HUES64 (cell line): ENCODE data around the gene MEGF11.

Experiments used
- H3K27ac ChIP-seq: 2 replicates; pipeline ENCODE4 v1.7.0; 2013; ENCODE audit warnings: low read depth, low read length, inconsistent platforms
- H3K27me3 ChIP-seq: 2 replicates; pipeline ENCODE4 v1.6.1; 2013; ENCODE audit warnings: mild to moderate bottlenecking, low read length; ENCODE audit not compliant: insufficient read depth
- H3K36me3 ChIP-seq: 2 replicates; pipeline ENCODE4 v1.6.1; 2013; ENCODE audit warnings: mild to moderate bottlenecking, low read length; ENCODE audit not compliant: insufficient read depth
- H3K4me1 ChIP-seq: 2 replicates; pipeline ENCODE4 v1.6.1; 2013; ENCODE audit warnings: mild to moderate bottlenecking, low read length, moderate library complexity; ENCODE audit not compliant: insufficient read depth
- H3K4me3 ChIP-seq: 2 replicates; pipeline ENCODE4 v1.5.1; 2013; ENCODE audit warnings: mild to moderate bottlenecking, low read length, moderate library complexity
- H3K9ac ChIP-seq: 2 replicates; pipeline ENCODE4 v1.6.1; 2013; ENCODE audit warnings: mild to moderate bottlenecking, low read depth, low read length
- H3K9me3 ChIP-seq: 2 replicates; pipeline ENCODE4 v1.6.1; 2013; ENCODE audit warnings: low read depth, low read length; ENCODE audit not compliant: insufficient read depth
- WGBS: fragments of 150-250, 120-280 bp; methylation state at CpG from one replicate; pipeline ENCODE4 v1.1.7; 2013; ENCODE audit warnings: missing lambda C conversion rate; 5-methylcytosine and 5-hydroxymethylcytosine counted together

The MEGF11 gene

GRCh38 chr15:65900488-65900887 is 353.1 kb downstream of the MEGF11 start:
- H3K4me1 ChIP-seq: peaks cover 20% of the 10 kb centered on the region; the same call in 1 of the 2 replicates
- no peak overlapping the region for H3K4me3 ChIP-seq
- no peak overlapping the region for H3K27ac ChIP-seq
- no peaks in the 10 kb centered on the region for H3K9me3 ChIP-seq
- WGBS: 92% methylated on average over 3 of the region's 3 CpGs
- no peak overlapping the region for H3K9ac ChIP-seq
- peaks cover 71% of the 10 kb centered on the region for H3K36me3 ChIP-seq
- H3K27me3 ChIP-seq: no peaks in the 10 kb centered on the region

GRCh38 chr15:65896236-65896635 is 357.3 kb downstream of the MEGF11 start:
- peaks cover 79% of the 10 kb centered on the region for H3K36me3 ChIP-seq
- H3K4me3 ChIP-seq: no peak overlapping the region
- H3K27me3 ChIP-seq: no peaks in the 10 kb centered on the region
- no peak overlapping the region for H3K27ac ChIP-seq
- no peak overlapping the region for H3K9ac ChIP-seq
- WGBS: 96% methylated on average over 2 of the region's 2 CpGs
- H3K9me3 ChIP-seq: no peaks in the 10 kb centered on the region
- no peaks in the 10 kb centered on the region for H3K4me1 ChIP-seq

- Histone ChIP-seq H3K4me1 (no peaks in the 10 kb centered on the region), H3K27me3 (no peaks in the 10 kb centered on the region), H3K36me3 (peaks cover 73% of the 10 kb centered on the region), H3K27ac (no peak overlapping the region), H3K9me3 (no peaks in the 10 kb centered on the region), H3K4me3 (no peak overlapping the region), H3K9ac (no peak overlapping the region)
- WGBS: 95% methylated on average over 5 of the region's 5 CpGs
These were observed 360.5 kb downstream of the MEGF11 start for GRCh38 chr15:65893060-65893459.

- no peak overlapping the region for H3K9ac ChIP-seq
- no peak overlapping the region for H3K27ac ChIP-seq
- no peaks in the 10 kb centered on the region for H3K27me3 ChIP-seq
- H3K4me3 ChIP-seq: no peak overlapping the region
- 87% methylated on average over 1 of the region's 3 CpGs for WGBS
- H3K4me1 ChIP-seq: no peaks in the 10 kb centered on the region; the same call in 1 of the 2 replicates
- H3K36me3 ChIP-seq: peaks cover 79% of the 10 kb centered on the region
- H3K9me3 ChIP-seq: no peaks in the 10 kb centered on the region
These were observed 364.6 kb downstream of the MEGF11 start for GRCh38 chr15:65888981-65889380.

- H3K4me1 ChIP-seq: no peaks in the 10 kb centered on the region; the same call in 1 of the 2 replicates
- 94% methylated on average over 3 of the region's 3 CpGs for WGBS
- no peak overlapping the region for H3K9ac ChIP-seq
- no peaks in the 10 kb centered on the region for H3K27me3 ChIP-seq
- peaks cover 79% of the 10 kb centered on the region for H3K36me3 ChIP-seq
- no peak overlapping the region for H3K27ac ChIP-seq
- H3K9me3 ChIP-seq: no peaks in the 10 kb centered on the region
- H3K4me3 ChIP-seq: no peak overlapping the region
These were observed 366.0 kb downstream of the MEGF11 start for GRCh38 chr15:65887565-65887964.

GRCh38 chr15:65885668-65886218 is 367.8 kb downstream of the MEGF11 start:
- Histone ChIP-seq H3K27ac (no peak overlapping the region), H3K4me3 (no peak overlapping the region), H3K9me3 (no peaks in the 10 kb centered on the region), H3K27me3 (no peaks in the 10 kb centered on the region), H3K4me1 (no peaks in the 10 kb centered on the region; the same call in 1 of the 2 replicates), H3K36me3 (peaks cover 79% of the 10 kb centered on the region), H3K9ac (no peak overlapping the region)
- WGBS: 95% methylated on average over 4 of the region's 4 CpGs

- H3K27me3 ChIP-seq: no peaks in the 10 kb centered on the region
These were observed 369.0 kb downstream of the MEGF11 start for GRCh38 chr15:65884511-65884910.

GRCh38 chr15:65883571-65883970 is 370.0 kb downstream of the MEGF11 start:
- H3K27me3 ChIP-seq: no peaks in the 10 kb centered on the region
- H3K27ac ChIP-seq: no peak overlapping the region
- H3K4me1 ChIP-seq: no peaks in the 10 kb centered on the region; the same call in 1 of the 2 replicates
- no peak overlapping the region for H3K4me3 ChIP-seq
- no peak overlapping the region for H3K9ac ChIP-seq
- H3K9me3 ChIP-seq: no peaks in the 10 kb centered on the region
- H3K36me3 ChIP-seq: peaks cover 88% of the 10 kb centered on the region
- WGBS: 87% methylated on average over 6 of the region's 6 CpGs

More at GRCh38 chr15:65884511-65884910, 369.0 kb downstream of the MEGF11 start:
- Histone ChIP-seq H3K9me3 (no peaks in the 10 kb centered on the region), H3K36me3 (peaks cover 88% of the 10 kb centered on the region), H3K4me1 (no peaks in the 10 kb centered on the region; the same call in 1 of the 2 replicates), H3K9ac (no peak overlapping the region), H3K27ac (no peak overlapping the region), H3K4me3 (no peak overlapping the region)

- Histone ChIP-seq H3K27ac (no peak overlapping the region; the same call in 1 of the 2 replicates), H3K36me3 (peaks cover 88% of the 10 kb centered on the region), H3K4me1 (no peaks in the 10 kb centered on the region; the same call in 1 of the 2 replicates), H3K27me3 (no peaks in the 10 kb centered on the region), H3K9me3 (no peaks in the 10 kb centered on the region), H3K4me3 (no peak overlapping the region), H3K9ac (no peak overlapping the region)
- WGBS: 96% methylated on average over 3 of the region's 3 CpGs
These were observed 371.6 kb downstream of the MEGF11 start for GRCh38 chr15:65881766-65882434.

- Histone ChIP-seq H3K27me3 (no peaks in the 10 kb centered on the region), H3K36me3 (peaks cover 85% of the 10 kb centered on the region), H3K9me3 (no peaks in the 10 kb centered on the region), H3K4me3 (no peak overlapping the region), H3K27ac (no peak overlapping the region), H3K9ac (no peak overlapping the region), H3K4me1 (no peaks in the 10 kb centered on the region)
- WGBS: 98% methylated on average over 3 of the region's 3 CpGs
These were observed 375.8 kb downstream of the MEGF11 start for GRCh38 chr15:65877749-65878148.

- peaks cover 64% of the 10 kb centered on the region for H3K36me3 ChIP-seq
- H3K9ac ChIP-seq: no peak overlapping the region
- no peaks in the 10 kb centered on the region for H3K9me3 ChIP-seq
- H3K27ac ChIP-seq: no peak overlapping the region
- H3K4me3 ChIP-seq: no peak overlapping the region
- no CpG with 5 or more reads among the region's 1 CpG for WGBS
- no peaks in the 10 kb centered on the region for H3K27me3 ChIP-seq
- H3K4me1 ChIP-seq: peaks cover 8% of the 10 kb centered on the region
These were observed 378.1 kb downstream of the MEGF11 start for GRCh38 chr15:65875458-65875857.
